H54 (cell line): ENCODE results near the gene CASP10.

ENCODE experiments used
- DNase-seq: peaks from one replicate; pipeline ENCODE4 v3.0.0; 2011; ENCODE audit warnings: low spot score, mixed read lengths; ENCODE audit not compliant: insufficient read length
- FAIRE-seq: peaks from 3 replicates; lab custom pipeline; 2011; peaks lifted over from hg19 to GRCh38; lab: Jason Lieb, UNC
- POLR2A ChIP-seq: IDR thresholded peaks from 2 replicates; pipeline ENCODE4 v1.6.1; 2011; ENCODE audit warnings: low read depth, mild to moderate bottlenecking, low read length

Gene CASP10

GRCh38 chr2:201275990-201276389, 93.0 kb downstream of the CASP10 start:
- DNase-seq (no peak), FAIRE-seq (no peak)
- TF ChIP-seq POLR2A, result no peak

- TF ChIP-seq POLR2A, result no peak
- FAIRE-seq (no peak), DNase-seq (no peak)
These were observed 93.6 kb downstream of the CASP10 start for GRCh38 chr2:201276511-201276910.
